ENCODE measurements around the gene RPGRIP1L.

RPGRIP1L gene

DNA sequence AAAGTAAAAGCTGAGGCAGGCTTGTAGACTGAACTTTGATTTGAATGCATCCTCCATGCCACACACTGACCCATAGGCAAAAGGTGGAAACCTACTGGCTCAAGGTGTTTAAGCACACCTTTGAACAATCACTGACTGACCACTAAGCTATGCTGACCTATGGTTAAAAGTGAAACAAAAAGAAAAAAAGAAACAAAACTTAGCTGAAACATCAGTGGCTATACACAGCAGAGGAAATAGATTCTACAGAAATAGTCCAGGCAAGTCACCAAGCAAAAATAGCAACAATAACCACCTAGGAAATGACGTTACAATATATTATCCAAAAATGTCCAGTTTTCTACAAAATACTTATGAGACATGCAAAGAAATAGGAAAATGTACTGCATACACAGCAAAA, 60.2 kb downstream of the RPGRIP1L start:
- no peak for DNase-seq

DNA sequence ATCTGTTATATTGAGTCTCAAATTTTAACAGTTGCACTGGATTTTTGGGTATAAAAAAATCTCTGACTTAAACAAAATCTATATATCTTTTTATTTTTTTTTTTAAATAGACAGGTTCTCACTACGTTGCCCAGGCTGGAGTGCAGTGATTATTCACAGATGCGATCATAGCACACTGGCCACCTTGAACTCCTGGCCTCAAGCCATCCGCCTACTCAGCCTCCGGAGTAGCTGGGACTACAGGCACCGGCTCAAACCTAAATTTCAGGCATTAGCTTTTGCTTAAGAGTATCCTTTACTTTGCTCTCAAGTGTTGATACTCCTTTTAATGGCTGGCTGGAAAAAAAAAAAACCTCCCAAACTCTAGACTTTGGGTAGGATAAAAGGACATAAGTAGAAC, 61.6 kb downstream of the RPGRIP1L start:
- no peak for DNase-seq

DNA sequence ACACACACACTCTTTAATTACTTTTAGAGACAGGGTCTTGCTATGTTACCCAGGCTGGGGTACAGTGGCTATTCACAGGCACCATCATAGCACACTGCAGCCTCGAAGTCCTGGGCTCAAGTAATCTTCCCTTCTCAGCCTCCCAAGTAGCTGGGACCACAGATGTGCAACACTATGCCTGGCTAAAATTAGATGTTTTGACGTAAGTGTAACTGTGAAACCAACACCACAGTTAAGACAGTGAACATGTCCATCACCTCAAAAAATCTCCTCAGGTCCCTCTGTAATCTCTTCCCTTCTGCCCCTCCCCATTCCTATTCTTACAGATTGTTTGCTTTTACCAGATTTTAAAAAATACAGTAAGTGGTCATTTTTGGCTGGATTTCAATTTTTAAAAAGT, 66.7 kb downstream of the RPGRIP1L start:
- DNase-seq = no peak

DNA sequence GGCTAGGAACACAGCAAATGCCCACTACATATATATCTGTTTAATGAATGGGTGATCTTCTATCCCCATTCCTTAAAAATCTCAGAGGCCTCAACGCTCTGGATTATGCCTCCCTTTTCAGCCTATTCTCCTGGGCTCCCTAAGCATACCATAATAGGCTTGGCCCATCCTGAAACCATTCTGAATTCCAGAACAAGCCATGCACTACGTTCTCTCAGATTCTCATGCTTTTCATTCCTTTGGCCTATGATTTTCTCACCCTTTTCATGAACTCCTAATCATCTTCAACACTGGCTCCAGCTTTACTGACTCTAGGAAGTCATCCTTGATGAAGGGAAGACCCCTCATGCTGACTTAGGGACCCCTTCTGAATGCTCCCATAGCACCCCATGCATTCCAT, 71.1 kb downstream of the RPGRIP1L start:
- no peak for DNase-seq

DNA sequence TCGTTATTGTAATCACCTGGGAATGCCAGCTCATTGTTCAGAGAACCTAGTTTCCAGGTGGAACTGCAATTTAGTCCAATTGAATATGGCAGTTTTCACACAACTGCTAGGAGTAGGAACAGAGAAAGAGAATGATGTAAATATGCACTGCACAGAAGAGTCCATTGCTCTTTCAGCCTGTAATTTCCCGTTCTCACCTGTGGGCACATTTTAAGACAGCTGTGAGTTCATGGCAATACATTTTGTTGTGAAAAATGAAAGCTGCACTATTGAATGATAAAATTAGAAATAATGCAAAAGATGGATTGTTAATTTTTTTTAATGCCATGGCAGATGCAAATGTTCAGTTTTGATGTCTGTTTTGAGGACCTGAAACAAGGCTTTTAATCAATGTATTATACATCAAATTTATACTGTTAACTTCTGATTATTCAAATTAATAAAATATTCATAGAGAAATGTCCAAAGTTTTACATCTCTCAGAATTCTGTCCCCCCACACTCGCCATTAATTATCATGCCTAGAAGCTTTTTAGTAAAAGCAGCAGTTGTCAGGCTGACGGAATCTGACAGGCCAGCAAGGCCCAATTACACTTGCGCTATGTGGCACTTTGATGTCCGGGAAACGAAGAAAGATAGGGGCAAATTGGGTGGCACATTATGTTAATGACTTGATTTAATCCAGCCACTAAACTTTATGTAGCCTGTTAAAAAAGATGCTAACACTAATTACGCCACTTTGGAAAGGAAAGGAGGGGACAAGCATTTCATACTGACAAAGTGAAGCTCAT, 72.2 kb downstream of the RPGRIP1L start:
- DNase-seq = no peak

DNA sequence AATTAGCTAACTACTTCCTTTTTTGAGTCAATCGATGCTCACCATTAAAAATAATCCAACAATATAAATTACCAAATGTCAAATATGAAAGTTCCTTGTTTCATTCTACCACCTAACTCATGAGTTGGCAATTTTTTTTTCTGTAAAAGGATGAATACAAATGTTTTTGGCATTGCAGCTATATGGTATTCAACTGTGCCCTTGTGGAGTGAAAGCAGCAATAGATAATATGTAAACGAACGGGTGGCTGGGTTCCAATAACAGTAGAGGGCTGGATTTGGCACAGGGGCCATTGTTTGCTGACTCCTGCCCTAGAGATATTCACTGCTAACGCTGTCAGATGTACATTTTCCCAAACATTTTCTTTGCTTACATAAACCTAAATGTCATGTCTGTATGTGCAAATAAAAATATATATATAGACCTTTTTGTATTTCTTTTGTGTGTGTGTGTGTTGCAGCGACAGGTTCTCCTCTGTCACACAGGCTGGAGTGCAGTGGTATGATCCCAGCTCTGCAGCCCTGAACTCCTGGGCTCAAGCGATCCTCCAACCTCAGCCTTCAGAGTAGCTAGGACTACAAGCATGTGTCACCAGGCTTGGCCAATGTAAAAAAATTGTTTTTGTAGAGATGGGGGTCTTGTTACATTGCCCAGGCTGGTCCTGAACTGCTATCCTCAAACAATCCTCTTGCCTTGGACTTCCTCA, 73.9 kb downstream of the RPGRIP1L start:
- DNase-seq = peak; percentile 7

DNA sequence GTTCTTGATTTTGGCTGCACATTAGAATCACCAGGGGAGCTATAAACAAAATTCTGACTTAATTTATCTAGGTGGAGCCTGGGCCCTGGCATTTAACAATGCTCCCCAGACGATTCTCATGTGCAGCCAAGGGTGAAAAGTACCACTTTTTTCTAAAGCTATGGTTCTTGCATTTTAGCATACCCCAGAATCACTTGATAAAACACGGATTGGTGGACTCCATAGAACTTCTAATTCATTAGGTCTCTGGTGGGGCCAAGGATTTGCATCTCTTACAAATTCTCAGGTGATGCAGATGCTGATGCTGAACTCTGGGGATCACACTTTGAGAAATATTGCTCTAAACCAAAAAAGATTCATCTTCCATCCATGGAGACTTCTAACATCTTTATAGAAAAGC, 74.5 kb downstream of the RPGRIP1L start:
- peak; percentile 86 for DNase-seq

DNA sequence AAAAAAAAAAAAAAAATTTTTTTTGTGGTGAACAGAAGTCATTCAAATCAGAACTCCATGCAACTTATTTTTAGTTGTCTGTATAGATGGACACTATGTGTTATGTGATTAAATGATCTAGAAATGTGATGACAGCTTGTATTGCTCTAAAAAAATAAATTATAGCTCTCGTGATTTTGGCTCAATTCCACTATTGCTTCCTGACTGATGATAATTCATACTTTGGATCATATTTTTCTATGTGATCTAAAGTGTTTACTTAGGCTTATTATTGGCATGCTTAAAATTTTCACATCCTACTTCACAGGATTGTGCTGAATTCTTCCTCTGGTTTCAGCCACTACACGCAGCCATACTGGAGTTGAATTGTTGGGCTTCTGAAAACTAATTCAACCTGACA, 76.8 kb downstream of the RPGRIP1L start:
- peak; percentile 24 for DNase-seq

DNA sequence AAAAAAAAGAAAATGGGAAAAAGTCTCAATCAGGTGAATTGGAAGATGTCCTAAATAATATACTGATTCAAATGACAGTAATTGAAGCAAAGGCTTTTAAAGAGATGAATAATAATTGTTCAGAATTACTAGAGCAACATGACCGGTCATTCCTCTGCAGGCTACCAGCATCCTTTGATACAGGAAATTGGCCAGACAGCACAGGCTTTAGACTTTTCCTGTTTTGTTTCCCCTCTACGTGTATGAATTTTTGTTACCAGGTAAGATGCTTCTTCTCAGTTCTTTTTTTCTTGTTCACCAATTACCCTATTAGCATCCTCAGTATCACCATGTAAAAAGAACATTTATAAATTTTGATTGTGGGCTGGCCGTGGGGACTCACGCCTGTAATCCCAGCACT, 77.5 kb downstream of the RPGRIP1L start:
- DNase-seq = no peak

DNA sequence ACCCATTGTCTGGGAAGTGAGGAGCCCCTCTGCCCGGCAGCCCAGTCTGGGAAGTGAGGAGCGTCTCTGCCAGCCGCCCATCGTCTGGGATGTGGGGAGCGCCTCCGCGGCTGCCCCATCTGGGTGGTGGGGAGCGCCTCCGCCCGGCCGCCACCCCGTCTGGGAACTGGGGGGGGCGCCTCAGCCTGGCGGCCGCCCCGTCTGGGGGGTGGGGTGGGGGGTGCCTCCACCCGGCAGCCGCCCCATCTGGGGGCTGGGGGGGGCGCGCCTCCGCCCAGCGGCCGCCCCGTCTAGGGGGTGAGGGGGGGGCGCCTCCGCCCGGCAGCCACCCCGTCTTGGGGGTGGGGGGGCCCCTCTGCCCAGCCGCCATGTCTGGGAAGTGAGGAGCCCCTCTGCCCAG, 78.4 kb downstream of the RPGRIP1L start:
- DNase-seq = no peak

DNA sequence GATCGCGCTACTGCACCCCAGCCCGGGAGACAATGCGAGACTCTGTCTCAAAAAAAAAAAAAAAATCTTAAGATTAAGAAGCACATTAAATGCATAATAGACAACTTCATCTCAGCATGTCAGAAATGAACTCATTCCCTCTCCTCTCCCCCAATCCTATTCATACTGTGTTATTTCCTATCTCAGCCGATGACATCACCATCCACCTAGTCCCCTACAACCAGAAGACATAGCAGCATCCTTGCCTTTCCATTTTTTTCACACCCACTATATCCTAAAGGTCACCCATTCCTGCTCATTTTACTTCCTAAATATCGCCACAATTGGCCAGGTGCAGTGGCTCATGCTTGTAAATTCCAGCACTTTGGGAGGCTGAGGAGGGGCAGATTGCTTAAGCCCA, 81.3 kb downstream of the RPGRIP1L start:
- DNase-seq = no peak

DNA sequence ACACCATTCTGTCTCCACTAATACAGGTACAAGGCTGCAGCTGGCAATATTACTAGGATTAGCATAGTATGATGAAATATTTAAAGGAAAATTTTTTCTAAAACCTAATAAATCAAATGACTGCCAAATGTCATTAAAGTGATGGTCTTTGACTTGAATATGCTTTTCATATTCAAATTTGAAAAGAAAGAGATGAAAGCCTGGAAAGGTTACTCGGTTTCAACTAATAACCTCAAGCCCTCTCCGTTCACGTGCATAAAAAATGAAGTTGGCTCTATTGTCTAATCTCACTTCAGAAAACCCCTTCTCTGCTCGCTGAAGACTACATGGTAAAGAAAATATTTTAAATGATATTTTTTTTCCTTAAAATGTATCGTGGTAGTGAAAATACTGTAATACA, 83.2 kb downstream of the RPGRIP1L start:
- no peak for DNase-seq

DNA sequence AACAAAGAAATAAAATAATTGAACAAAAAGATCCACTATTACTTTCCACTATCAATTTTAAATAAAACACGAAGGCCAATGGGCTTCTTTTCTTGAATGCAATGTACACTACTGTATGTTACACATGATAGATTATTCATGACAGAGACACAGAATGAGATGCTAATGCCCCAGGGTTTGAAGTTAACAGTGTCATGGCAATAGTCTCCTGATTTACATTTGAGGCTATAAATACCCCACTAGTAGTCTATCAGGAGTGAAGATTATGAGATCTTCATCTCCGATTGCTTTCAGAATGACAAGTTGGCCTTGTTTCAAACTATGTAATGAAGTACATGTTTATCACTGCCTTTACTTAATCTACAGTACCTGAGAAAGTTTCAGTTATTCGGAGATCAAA, 84.4 kb downstream of the RPGRIP1L start:
- no peak for DNase-seq

DNA sequence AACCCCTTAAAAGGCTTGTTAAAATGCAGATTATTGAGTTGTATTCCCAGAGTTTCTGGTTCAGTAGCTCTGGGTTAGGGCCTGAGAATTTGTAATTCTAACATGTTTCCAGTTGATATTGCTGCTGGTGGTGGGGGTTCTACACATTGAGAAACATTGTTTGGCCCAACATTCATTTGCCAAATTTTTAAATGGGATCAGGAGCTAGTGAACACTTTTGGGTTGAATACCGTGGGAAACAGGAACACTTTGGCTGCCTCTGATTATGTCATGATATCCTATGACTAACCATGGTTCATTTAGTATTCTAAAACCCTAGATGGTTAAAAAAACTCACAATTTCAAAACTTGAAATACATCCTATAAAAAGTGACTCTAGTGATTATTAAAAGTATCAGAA, 89.3 kb downstream of the RPGRIP1L start:
- no peak for DNase-seq

DNA sequence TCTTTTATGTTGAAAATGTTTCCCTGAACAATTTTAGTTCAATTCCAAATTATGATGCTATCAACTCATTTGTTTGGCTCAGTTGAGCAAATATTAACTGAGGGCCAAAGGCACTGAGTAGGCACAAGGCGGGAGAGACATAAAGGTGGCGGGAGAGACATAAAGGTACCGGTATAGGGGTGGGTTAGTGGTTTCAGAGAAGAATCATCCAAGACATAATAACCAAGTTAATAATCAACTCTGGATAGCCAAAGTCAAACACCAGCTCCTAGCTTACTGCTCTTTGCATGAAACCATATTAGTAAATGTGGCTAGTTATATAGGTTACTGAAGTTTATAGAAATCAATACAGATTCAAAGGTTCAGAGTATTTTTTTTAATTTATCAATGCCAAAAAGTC, 91.7 kb downstream of the RPGRIP1L start:
- DNase-seq = no peak

DNA sequence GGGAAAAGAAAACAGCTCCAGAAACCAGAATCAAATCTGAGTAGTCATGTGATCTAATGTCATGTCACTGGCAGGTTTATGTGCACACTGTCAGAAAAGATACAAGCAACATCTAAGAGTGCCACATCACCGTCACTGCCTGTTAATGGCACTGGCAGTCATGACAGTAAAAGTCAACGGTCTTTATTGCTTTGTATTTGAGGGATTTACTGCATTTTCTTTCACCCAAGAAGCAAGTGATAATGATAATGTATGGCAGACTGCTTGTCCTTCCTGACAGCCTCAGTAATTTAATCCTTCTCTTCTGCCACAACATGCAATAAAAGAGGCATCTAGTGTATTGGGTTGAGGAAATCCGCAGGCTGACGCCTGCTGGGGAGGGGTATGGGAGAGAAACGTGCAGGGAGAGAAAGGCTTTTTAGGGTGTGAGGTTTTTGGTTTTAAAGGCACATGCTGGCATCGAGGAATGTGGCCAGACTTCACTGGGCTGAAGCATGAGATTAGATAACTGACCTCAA, 92.4 kb downstream of the RPGRIP1L start:
- peak; percentile 53 for DNase-seq

DNA sequence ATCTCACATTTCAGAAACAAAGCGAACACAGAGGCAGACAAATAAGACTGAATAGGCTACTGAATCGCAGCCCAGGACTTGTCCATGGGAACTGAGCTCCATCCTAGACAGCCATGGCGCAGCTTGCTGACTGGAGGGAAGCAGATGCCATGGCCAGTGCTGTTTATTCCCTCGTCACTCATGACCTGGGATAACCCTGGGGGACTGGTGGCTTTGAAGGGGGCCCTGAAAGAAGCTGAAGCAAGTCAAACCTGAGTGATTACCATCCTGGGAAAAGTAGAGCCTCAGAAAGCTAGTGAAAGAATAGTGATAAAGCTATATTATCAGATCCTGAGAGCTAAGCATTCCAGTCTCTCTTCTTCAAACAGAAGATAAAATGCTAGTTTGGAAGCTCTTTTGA, 94.1 kb downstream of the RPGRIP1L start:
- no peak for DNase-seq

DNA sequence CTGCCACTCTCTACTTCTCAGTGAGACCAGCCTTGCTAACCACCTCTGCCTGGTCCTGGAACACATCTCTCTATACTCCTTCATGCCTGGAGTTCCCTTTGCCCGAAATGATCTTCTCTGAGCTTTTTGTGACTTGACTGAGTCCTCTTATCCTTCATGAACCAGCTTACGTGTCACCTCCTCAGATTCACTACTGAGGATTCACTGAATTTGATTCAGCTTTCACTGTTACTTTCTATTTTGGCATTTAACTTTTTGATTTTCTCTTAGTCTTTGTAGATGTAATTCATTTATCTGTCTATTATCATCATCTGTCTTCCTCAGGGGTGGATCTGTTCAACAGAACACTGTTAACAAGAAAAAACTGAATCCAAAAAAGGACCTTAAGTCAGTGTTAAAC, 95.6 kb downstream of the RPGRIP1L start:
- no peak for DNase-seq

DNA sequence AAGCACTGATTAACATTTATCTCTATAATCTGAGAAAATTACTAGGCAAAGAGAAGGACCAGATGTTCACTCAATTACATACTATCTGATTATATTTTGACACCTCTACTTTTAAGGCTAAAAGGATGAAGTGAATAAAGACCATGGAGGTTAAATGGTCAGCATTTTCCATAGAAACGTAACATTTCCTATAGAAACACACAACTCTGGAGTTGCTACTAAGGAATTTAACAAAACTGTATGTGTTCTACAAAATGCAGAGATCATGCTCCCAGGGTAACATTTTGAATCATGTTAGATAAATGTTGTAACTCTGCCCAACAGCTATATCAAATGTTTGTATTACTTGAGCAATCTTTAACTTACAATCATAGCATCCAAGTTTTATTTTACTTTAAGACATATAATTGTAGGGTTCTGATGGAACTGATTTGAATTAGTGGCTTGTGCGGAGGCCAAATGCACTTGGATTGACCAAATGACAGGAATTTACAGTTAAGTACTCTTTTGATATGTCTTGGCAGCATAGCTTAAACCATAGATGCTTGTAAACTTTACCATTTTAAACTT, 97.7 kb downstream of the RPGRIP1L start:
- DNase-seq = no peak

DNA sequence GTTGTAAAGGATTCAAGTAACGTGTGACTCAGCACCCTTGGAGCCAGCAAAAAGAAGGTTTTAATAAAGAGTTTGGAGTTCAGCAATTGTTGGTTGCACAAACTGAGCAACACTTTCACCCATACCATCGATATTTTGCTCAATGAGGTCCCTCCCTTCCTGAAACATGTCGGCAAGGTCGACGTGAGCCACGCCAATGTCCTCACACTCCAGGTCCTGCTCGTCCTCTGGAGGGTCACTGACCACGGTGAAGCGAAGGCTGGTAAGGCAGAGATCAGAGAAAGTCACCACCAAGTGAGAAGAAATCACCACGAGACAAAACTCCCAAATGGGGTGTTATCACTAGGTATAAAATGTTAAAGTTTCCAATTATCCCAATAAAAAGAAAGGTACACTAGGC, 98.3 kb downstream of the RPGRIP1L start:
- no peak for DNase-seq

DNA sequence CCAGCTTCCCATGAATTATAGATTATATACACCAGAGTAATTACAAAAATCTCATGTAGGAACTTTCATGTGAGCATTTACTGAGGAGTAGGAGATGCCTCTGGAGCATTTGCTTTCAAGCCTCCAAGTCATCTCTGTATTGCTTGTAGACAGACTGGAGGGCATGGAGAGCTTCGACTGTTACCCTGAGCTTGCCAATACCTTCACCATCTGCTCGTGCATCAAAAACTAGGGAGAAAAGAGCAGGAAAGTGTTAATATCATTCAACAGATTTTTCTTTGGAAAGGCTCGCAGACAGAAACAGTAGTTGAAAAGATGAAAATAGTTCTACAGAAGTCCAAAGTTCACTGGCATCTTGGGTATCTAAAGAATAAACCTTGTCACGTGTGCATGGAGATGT, 101.7 kb downstream of the RPGRIP1L start:
- no peak for DNase-seq

DNA sequence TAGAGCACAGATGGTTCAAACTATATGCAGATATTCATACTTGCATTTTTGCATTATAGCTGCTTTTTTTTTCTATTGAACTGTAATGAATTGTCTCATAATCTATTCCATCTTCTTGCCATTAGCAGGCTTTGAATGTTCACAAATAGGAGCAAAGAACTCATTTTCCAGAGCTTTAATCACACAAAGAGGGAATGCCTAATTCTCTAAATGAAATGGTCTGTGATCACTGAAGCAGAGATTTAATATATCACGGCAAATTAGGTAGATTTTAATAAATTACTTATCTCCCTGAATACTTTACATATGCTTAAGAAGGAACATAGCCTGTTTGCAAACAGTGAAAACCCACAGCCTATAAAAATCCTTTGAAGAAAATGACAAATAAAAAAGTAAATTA, 103.0 kb downstream of the RPGRIP1L start:
- DNase-seq = no peak

DNA sequence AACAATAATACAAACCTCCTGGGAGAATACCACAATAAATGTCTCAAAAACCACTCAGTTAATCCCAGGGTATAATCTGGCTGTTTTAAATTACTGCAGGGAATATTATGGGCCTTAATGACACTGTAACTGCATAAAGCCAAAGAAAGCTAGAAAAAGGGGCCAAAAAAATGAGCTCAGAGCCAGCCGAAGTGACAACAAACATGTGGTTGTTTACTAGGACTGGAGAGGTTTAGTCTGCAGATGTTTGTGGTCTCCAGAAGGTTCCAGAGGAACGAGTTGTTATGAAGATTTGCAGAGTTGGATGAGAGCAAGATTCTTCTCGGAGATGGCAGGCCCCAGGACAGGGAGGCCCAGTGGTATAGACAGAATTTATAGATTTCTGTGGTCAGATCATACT, 103.5 kb downstream of the RPGRIP1L start:
- DNase-seq = no peak

DNA sequence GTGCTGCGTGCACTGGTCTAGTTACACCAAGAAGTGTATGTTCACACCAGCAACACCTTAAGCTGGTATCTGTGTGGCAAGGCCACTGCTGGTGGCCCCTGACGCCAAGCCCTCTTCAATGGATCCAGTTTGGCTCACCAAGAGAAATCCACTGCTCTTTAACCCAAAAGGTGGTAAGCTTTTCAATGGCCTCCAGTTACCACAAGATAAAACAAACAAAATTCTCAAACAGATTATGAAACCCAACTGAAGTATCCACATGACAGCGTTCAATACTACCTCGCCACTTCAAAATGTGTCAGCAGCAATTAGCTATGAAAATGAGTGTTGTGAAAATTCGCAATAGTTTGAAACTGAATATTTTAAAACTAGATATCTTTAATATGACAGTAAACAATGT, 104.1 kb downstream of the RPGRIP1L start:
- no peak for DNase-seq
